A549 (cell line): ENCODE results near the gene TOX2. TPM values are rescaled to one million over a fixed set of nuclear protein-coding genes. Genes with fewer than 3 reads are reported as not detected.

ENCODE experiments used
- ATAC-seq, 2 experiments: fragments of 200-7000 bp in 1 of 2; fragments of >200 bp in 1 of 2; cut with Nextera tagmentation in 1 of 2; cut with Tn5 transposase in 1 of 2; 3 replicates each; pipeline versions ENCODE4 v1.8.0 to v1.9.1; 2018 to 2020; ENCODE audit warnings: mild to moderate bottlenecking in 1 of 2, moderate library complexity in 1 of 2
- CTCF ChIA-PET: fragments of 300-600 bp; sonication (Branson Sonifier 250); formaldehyde crosslinking; extraction: SDS; loops from one replicate; lab custom pipeline; 2021; ENCODE audit warnings: antibody characterized with exemption, inconsistent platforms; lab: Yijun Ruan, JAX
- POLR2A ChIA-PET: fragments of 350-600 bp; formaldehyde crosslinking; extraction: SDS; loops from one replicate; lab custom pipeline; 2021; ENCODE audit warnings: antibody characterized with exemption, inconsistent platforms; lab: Yijun Ruan, JAX
- DNase-seq, 2 experiments: peaks; one replicate each; pipeline versions ENCODE4 v3.0.0 to v3.0.0-alpha.2; 2011 to 2016; ENCODE audit warnings: low read depth in 1 of 2, low spot score in 1 of 2
- FAIRE-seq: peaks from 2 replicates; lab custom pipeline; 2011; peaks lifted over from hg19 to GRCh38; lab: Jason Lieb, UNC
- H3K27ac ChIP-seq, 2 experiments: fragments of >200 bp; sonication (Bioruptor Twin); formaldehyde crosslinking; 3 replicates each; pipeline ENCODE4 v1.5.1; 2016 to 2017
- H3K4me1 ChIP-seq: fragments of >200 bp; sonication (Bioruptor Twin); formaldehyde crosslinking; 3 replicates; pipeline ENCODE4 v1.6.1; 2016
- H3K4me2 ChIP-seq: fragments of >200 bp; sonication (Bioruptor Twin); formaldehyde crosslinking; 3 replicates; pipeline ENCODE4 v1.6.1; 2016
- H3K4me3 ChIP-seq: fragments of >200 bp; sonication (Bioruptor Twin); formaldehyde crosslinking; 3 replicates; pipeline ENCODE4 v1.5.1; 2016
- H3K9me3 ChIP-seq: fragments of >200 bp; sonication (Bioruptor Twin); formaldehyde crosslinking; 3 replicates; pipeline ENCODE4 v1.6.1; 2016
- CBX8 ChIP-seq: fragments of 200-600 bp; sonication (generic); IDR thresholded peaks from 2 replicates; pipeline ENCODE4 v1.6.1; 2016
- CTCF ChIP-seq: fragments of >200 bp; sonication (Bioruptor Twin); formaldehyde crosslinking; IDR thresholded peaks from 3 replicates; pipeline ENCODE4 v1.5.1; 2016
- ESRRA ChIP-seq: fragments of 150-350 bp; IDR thresholded peaks from 2 replicates; pipeline ENCODE4 v1.6.1; 2014; ENCODE audit warnings: mild to moderate bottlenecking, low read length, borderline replicate concordance
- FOSL2 ChIP-seq, 2 experiments: fragments of 450-650 bp in 1 of 2; fragments of >200 bp in 1 of 2; sonication (Bioruptor Twin) in 1 of 2; formaldehyde crosslinking; IDR thresholded peaks; 2 replicates each; pipeline versions ENCODE4 v1.5.0 to v1.6.1; 2016 to 2020; ENCODE audit warnings: mild to moderate bottlenecking in 1 of 2, moderate library complexity in 1 of 2
- HOXA7 ChIP-seq: fragments of 250-450 bp; sonication (Bioruptor Pico); IDR thresholded peaks from 2 replicates; pipeline ENCODE4 v1.5.0; 2020; ENCODE audit warnings: mild to moderate bottlenecking, moderate library complexity
- HOXB13 ChIP-seq: fragments of 250-450 bp; sonication (Bioruptor Pico); IDR thresholded peaks from 2 replicates; pipeline ENCODE4 v1.5.0; 2020; ENCODE audit warnings: low read depth, mild to moderate bottlenecking, moderate library complexity
- MYC ChIP-seq: IDR thresholded peaks from 2 replicates; pipeline ENCODE4 v1.6.1; 2012; ENCODE audit warnings: mild to moderate bottlenecking, inconsistent platforms, low read length, improper control_type of control experiment, borderline replicate concordance
- NPAS2 ChIP-seq: fragments of 250-450 bp; sonication (Bioruptor Pico); IDR thresholded peaks from 2 replicates; pipeline ENCODE4 v1.8.0; 2022; ENCODE audit warnings: mild to moderate bottlenecking, moderate library complexity, borderline replicate concordance
- PHF8 ChIP-seq: fragments of 200-600 bp; sonication (generic); IDR thresholded peaks from 2 replicates; pipeline ENCODE4 v1.6.1; 2016; ENCODE audit warnings: low read depth, mild to moderate bottlenecking, antibody characterized with exemption, moderate library complexity, borderline replicate concordance
- TP53 ChIP-seq: fragments of 250-450 bp; sonication (Bioruptor Pico); IDR thresholded peaks from 2 replicates; pipeline ENCODE4 v1.5.0; 2021; ENCODE audit warnings: mild to moderate bottlenecking, moderate library complexity
- USF2 ChIP-seq: fragments of 450-650 bp; IDR thresholded peaks from 2 replicates; pipeline ENCODE4 v1.6.1; 2014; ENCODE audit warnings: antibody characterized with exemption
- ZFP36 ChIP-seq: fragments of 450-650 bp; IDR thresholded peaks from 2 replicates; pipeline ENCODE4 v1.6.1; 2014; ENCODE audit warnings: borderline replicate concordance; ENCODE audit not compliant: partially characterized antibody
- WGBS: methylation state at CpG from one replicate; pipeline ENCODE4 v1.1.6; 2017; ENCODE audit errors: missing lambda C conversion rate; 5-methylcytosine and 5-hydroxymethylcytosine counted together
- polyA plus RNA-seq, 4 experiments: library from polyadenylated mRNA; depleted of rRNA in 3 of 4; stranded (reverse); fragments of >200 nt; fragmentation: RNase III in 1 of 4; extraction: RNeasy Plus Mini Kit Qiagen cat#74134 plus additional on column Dnase treatment in 1 of 4; gene quantifications; 2 replicates in 3 of 4; 3 replicates in 1 of 4; pipeline ENCODE4 v1.2.3, GENCODE V29; 2011 to 2017
- TF ChIP-seq, protein P1 (sequence below): fragments of 250-450 bp; sonication (Bioruptor Pico); IDR thresholded peaks from 2 replicates; pipeline ENCODE4 v1.5.0; 2020; ENCODE audit warnings: low read depth, mild to moderate bottlenecking, moderate library complexity
- TF ChIP-seq, protein P2 (sequence below): fragments of >200 bp; sonication (Bioruptor Twin); formaldehyde crosslinking; IDR thresholded peaks from 3 replicates; pipeline ENCODE4 v1.6.1; 2016

The TOX2 gene
- polyA plus RNA-seq, 2 of the 4 experiments (the other 2 are of a cell fraction): 2.5 to 5.3 TPM

GRCh38 chr20:44051661-44052000 is 137.0 kb downstream of the TOX2 start:
- WGBS: 85% methylated on average over 9 of the region's 9 CpGs
- no peak overlapping the region for H3K4me2 ChIP-seq
- ChIA-PET CTCF (interaction anchor here (0.6 kb wide), 1 partner anchor 55 kb away, joined by 3 read pairs; no protein-coding TSS in a partner anchor), POLR2A (no interaction called here)
- no peaks in the 10 kb centered on the region for H3K4me1 ChIP-seq
- DNase-seq (no peak), FAIRE-seq (no peak), ATAC-seq (no peak)
- H3K4me3 ChIP-seq: no peak overlapping the region
- H3K9me3 ChIP-seq: no peaks in the 10 kb centered on the region
- no peak overlapping the region for H3K27ac ChIP-seq
- TF ChIP-seq ESRRA (no peak), MYC (no peak), NPAS2 (no peak), HOXB13 (CRISPR knock-in tag) (no peak)
- TF ChIP-seq, protein P1, sequence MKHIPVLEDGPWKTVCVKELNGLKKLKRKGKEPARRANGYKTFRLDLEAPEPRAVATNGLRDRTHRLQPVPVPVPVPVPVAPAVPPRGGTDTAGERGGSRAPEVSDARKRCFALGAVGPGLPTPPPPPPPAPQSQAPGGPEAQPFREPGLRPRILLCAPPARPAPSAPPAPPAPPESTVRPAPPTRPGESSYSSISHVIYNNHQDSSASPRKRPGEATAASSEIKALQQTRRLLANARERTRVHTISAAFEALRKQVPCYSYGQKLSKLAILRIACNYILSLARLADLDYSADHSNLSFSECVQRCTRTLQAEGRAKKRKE (CRISPR knock-in tag): no peak

DNA sequence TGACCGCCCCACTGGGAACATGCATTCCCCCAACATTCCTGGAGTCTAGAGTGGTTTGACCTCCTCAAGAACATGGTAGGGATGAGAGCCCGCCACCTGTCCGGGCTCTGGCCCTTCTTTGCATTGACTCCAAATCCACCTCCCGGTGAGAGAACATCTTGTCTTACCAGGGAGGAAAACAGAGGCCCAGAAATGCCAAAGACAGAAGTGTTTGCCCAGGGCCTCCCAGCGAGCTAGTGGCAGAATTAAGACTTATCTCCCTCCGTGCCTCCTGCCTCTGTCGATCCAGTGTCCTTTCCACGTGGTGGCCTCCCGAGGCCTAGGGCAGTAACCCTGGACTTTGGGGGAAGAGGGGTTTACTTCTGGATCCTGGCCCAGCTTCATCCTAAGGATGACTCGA is 137.5 kb downstream of the TOX2 start:
- FAIRE-seq: no peak
- ATAC-seq: no peak
- DNase-seq: no peak
- CTCF ChIA-PET: interaction anchor here (1.2 kb wide), 1 partner anchor 212 kb away, joined by 3 read pairs; no protein-coding TSS in a partner anchor
- 58% methylated on average over 10 of the region's 10 CpGs for WGBS
- no peak for TF ChIP-seq CBX8
- TF ChIP-seq, all 56 proteins: peak for 0
- Histone ChIP-seq H3K9me3 (no peaks in the 10 kb centered on the region), H3K4me3 (no peak overlapping the region), H3K4me2 (no peak overlapping the region), H3K27ac (no peak overlapping the region), H3K4me1 (no peaks in the 10 kb centered on the region)
- POLR2A ChIA-PET: no interaction called here

- Histone ChIP-seq H3K9me3 (peaks cover 3% of the 10 kb centered on the region; the same call in 1 of the 3 replicates), H3K4me1 (no peaks in the 10 kb centered on the region), H3K4me2 (no peak overlapping the region), H3K4me3 (no peak overlapping the region), H3K27ac (no peak overlapping the region)
- WGBS: 76% methylated on average over 4 of the region's 4 CpGs
- POLR2A ChIA-PET: no interaction called here
- DNase-seq: no peak
- ATAC-seq: no peak
- CTCF ChIA-PET: interaction anchor here (1.2 kb wide), 1 partner anchor 212 kb away, joined by 3 read pairs; no protein-coding TSS in a partner anchor
- no peak for FAIRE-seq
- TF ChIP-seq CTCF: no peak
- TF ChIP-seq PHF8: no peak
- TF ChIP-seq, protein P2, sequence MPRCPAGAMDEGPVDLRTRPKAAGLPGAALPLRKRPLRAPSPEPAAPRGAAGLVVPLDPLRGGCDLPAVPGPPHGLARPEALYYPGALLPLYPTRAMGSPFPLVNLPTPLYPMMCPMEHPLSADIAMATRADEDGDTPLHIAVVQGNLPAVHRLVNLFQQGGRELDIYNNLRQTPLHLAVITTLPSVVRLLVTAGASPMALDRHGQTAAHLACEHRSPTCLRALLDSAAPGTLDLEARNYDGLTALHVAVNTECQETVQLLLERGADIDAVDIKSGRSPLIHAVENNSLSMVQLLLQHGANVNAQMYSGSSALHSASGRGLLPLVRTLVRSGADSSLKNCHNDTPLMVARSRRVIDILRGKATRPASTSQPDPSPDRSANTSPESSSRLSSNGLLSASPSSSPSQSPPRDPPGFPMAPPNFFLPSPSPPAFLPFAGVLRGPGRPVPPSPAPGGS: no peak
- TF ChIP-seq, all 56 proteins: peak for 0
Measured at GRCh38 chr20:44053046-44053445, 138.4 kb downstream of the TOX2 start.

GRCh38 chr20:44054118-44054517 is 139.5 kb downstream of the TOX2 start:
- CTCF ChIA-PET: interaction anchor here (5.6 kb wide), 1 partner anchor 304 kb away, joined by 28 read pairs; no protein-coding TSS in a partner anchor
- Histone ChIP-seq H3K4me2 (no peak overlapping the region), H3K9me3 (peaks cover 3% of the 10 kb centered on the region; the same call in 1 of the 3 replicates), H3K27ac (no peak overlapping the region), H3K4me3 (no peak overlapping the region)
- DNase-seq: no peak
- ATAC-seq: no peak
- POLR2A ChIA-PET: no interaction called here
- TF ChIP-seq ESRRA (no peak), USF2 (no peak), HOXA7 (CRISPR knock-in tag) (no peak), TP53 (CRISPR knock-in tag) (no peak), PHF8 (no peak), FOSL2 (IDR thresholded peaks at IDR 0.05) (no peak), FOSL2 (CRISPR knock-in tag; IDR thresholded peaks at IDR 0.05) (no peak), ZFP36 (no peak)
- TF ChIP-seq, all 56 proteins: peak for 0
- no peaks in the 10 kb centered on the region for H3K4me1 ChIP-seq
- FAIRE-seq: no peak
- WGBS: 89% methylated on average over 14 of the region's 16 CpGs
